ENCODE measurements around the gene ZNF212. TPM values are rescaled to one million over a fixed set of nuclear protein-coding genes. Genes with fewer than 3 reads are reported as not detected.

Gene ZNF212
- polyA plus RNA-seq, 1 of the 3 experiments (the other 2 are of a cell fraction) = 11.5 TPM

DNA sequence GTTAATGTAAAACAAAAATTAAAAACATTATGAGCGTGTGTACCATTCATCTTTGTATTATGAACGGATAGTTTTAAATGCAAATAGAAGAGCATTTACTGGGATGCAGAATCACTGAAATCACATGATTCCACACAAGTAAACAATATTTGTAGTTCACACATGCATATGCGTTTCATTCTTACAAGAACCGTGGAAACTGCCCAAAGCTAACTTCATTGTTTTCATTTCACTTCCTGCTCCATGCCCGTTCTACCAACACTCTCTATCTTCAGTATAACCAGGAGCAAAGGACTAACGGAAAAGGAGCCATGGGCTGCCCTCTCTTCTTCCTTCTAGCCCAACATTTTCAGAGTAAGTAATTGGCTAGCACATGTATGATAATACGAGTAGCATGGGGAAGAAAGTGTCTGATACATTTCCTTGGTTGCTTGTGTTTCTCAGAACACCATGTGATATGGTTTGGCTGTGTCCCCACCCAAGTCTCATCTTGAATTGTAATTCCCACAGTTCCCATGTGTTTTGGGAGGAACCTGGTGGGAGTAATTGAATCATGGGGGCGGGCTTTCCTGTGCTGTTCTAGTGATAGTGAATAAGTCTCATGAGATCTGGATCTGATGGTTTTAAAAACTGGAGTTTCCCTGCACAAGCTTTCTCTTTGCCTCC, 61.3 kb downstream of the ZNF212 start:
- H3K4me1 ChIP-seq (ENCODE audit: control insufficient read depth in 1 of 2, insufficient read depth in 2 of 2, low read depth in 1 of 2, low read length in 1 of 2) = no peaks in the 10 kb centered on the region
- no peak overlapping the region for H3K4me3 ChIP-seq (ENCODE audit: low read depth in 2 of 2, low read length in 1 of 2)
- no peaks in the 10 kb centered on the region for H3K27me3 ChIP-seq (ENCODE audit: insufficient read depth)
- H3K9ac ChIP-seq = no peak overlapping the region
- no peaks in the 10 kb centered on the region for H3K36me3 ChIP-seq (replicated peaks in 1 of 2; ENCODE audit: control insufficient read depth in 1 of 2, insufficient read depth in 2 of 2, low read length in 1 of 2)
- H3K9me3 ChIP-seq = no peaks in the 10 kb centered on the region
- H2AFZ ChIP-seq (ENCODE audit: low read depth) = no peak overlapping the region
- POLR2A ChIA-PET = no interaction called here
- TF ChIP-seq FOXM1 (IDR thresholded peaks at IDR 0.05; ENCODE audit: low read depth) = no peak
- no peak for TF ChIP-seq TAF1 (IDR thresholded peaks at IDR 0.05; ENCODE audit: borderline replicate concordance, low read depth, low read length)
- no peak for TF ChIP-seq TEAD4 (IDR thresholded peaks at IDR 0.05; ENCODE audit: borderline replicate concordance, insufficient read depth)
- H4K20me1 ChIP-seq (ENCODE audit: insufficient read depth) = no peaks in the 10 kb centered on the region
- peaks cover 3% of the 10 kb centered on the region for H3F3A ChIP-seq (replicated peaks; ENCODE audit: insufficient read depth)
- 49% methylated on average over 8 of the region's 8 CpGs for WGBS (ENCODE audit: low lambda C conversion rate)
- CTCF ChIA-PET = no interaction called here
- DNase-seq = no peak
- H3K79me2 ChIP-seq (ENCODE audit: insufficient read depth) = no peaks in the 10 kb centered on the region
- no peak overlapping the region for H3K27ac ChIP-seq (ENCODE audit: low read depth in 2 of 2, low read length in 1 of 2)
- no peaks in the 10 kb centered on the region for H3K9me2 ChIP-seq
- H3K4me2 ChIP-seq = no peak overlapping the region

DNA sequence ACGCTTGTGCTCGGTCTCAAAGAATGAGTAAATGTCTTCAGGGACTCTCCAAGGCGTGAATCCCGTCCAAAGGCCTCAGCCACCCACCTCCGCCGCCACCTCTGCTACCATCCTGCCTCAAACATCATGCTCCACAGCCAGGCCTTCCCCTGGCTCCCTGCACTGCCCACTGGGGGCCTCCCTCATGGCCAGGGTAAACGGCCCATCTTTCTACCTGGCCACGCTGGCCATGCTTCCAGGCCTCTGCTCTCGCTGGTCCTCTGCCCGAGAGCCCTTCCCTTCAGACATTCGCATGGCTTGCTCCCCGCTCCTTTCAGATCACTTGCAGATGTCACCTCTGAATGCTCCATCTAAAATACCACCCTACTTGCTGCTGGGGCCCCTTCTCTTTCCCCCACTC, 62.8 kb downstream of the ZNF212 start:
- Histone ChIP-seq H4K20me1 (ENCODE audit: insufficient read depth) (no peaks in the 10 kb centered on the region), H2AFZ (ENCODE audit: low read depth) (no peak overlapping the region), H3K27ac (ENCODE audit: low read depth in 2 of 2, low read length in 1 of 2) (no peak overlapping the region), H3K9ac (no peak overlapping the region), H3K4me3 (ENCODE audit: low read depth in 2 of 2, low read length in 1 of 2) (no peak overlapping the region), H3K4me2 (no peak overlapping the region), H3K36me3 (replicated peaks in 1 of 2; ENCODE audit: control insufficient read depth in 1 of 2, insufficient read depth in 2 of 2, low read length in 1 of 2) (no peaks in the 10 kb centered on the region), H3K27me3 (ENCODE audit: insufficient read depth) (no peaks in the 10 kb centered on the region), H3K9me3 (no peaks in the 10 kb centered on the region), H3K4me1 (ENCODE audit: control insufficient read depth in 1 of 2, insufficient read depth in 2 of 2, low read depth in 1 of 2, low read length in 1 of 2) (no peaks in the 10 kb centered on the region), H3K79me2 (ENCODE audit: insufficient read depth) (no peaks in the 10 kb centered on the region), H3F3A (replicated peaks; ENCODE audit: insufficient read depth) (peaks cover 3% of the 10 kb centered on the region), H3K9me2 (no peaks in the 10 kb centered on the region)
- peak; percentile 8 for DNase-seq
- TF ChIP-seq, protein P1, sequence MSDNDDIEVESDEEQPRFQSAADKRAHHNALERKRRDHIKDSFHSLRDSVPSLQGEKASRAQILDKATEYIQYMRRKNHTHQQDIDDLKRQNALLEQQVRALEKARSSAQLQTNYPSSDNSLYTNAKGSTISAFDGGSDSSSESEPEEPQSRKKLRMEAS (IDR thresholded peaks at IDR 0.05; ENCODE audit: low read depth) = no peak
- no peak for TF ChIP-seq JUND (IDR thresholded peaks at IDR 0.05)
- CTCF ChIA-PET = no interaction called here
- POLR2A ChIA-PET = no interaction called here
- WGBS (ENCODE audit: low lambda C conversion rate) = 53% methylated on average over 12 of the region's 12 CpGs

DNA sequence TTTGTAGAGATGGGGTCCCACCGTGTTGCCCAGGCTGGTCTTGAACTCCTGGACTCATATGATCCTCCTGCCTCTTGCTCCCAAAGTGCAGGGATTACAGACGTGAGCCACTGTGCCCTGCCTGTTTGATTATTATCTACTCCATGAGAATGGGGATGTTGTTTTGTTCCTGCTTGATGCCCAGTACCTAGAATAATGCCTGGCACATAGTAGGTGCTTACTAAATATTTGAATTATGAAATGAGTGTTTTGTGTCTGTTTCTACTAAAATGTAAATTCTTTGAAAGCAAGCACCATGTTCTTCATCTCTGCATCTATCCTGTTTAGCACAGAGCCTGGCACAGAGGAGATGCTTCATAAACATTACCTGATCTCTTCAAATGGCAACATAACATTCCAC, 63.4 kb downstream of the ZNF212 start:
- Histone ChIP-seq H2AFZ (ENCODE audit: low read depth) (no peak overlapping the region), H3K9ac (no peak overlapping the region), H3K79me2 (ENCODE audit: insufficient read depth) (no peaks in the 10 kb centered on the region), H3K4me2 (no peak overlapping the region), H3K9me3 (no peaks in the 10 kb centered on the region), H3K9me2 (no peaks in the 10 kb centered on the region), H3K27ac (ENCODE audit: low read depth in 2 of 2, low read length in 1 of 2) (no peak overlapping the region), H4K20me1 (ENCODE audit: insufficient read depth) (no peaks in the 10 kb centered on the region), H3K36me3 (replicated peaks in 1 of 2; ENCODE audit: control insufficient read depth in 1 of 2, insufficient read depth in 2 of 2, low read length in 1 of 2) (no peaks in the 10 kb centered on the region), H3K4me3 (ENCODE audit: low read depth in 2 of 2, low read length in 1 of 2) (no peak overlapping the region), H3K4me1 (ENCODE audit: control insufficient read depth in 1 of 2, insufficient read depth in 2 of 2, low read depth in 1 of 2, low read length in 1 of 2) (no peaks in the 10 kb centered on the region), H3K27me3 (ENCODE audit: insufficient read depth) (no peaks in the 10 kb centered on the region), H3F3A (replicated peaks; ENCODE audit: insufficient read depth) (peaks cover 3% of the 10 kb centered on the region)
- WGBS (ENCODE audit: low lambda C conversion rate) = 10% methylated on average over 2 of the region's 2 CpGs
- no peak for DNase-seq
- ChIA-PET POLR2A (no interaction called here), CTCF (no interaction called here)
- TF ChIP-seq, protein P2, sequence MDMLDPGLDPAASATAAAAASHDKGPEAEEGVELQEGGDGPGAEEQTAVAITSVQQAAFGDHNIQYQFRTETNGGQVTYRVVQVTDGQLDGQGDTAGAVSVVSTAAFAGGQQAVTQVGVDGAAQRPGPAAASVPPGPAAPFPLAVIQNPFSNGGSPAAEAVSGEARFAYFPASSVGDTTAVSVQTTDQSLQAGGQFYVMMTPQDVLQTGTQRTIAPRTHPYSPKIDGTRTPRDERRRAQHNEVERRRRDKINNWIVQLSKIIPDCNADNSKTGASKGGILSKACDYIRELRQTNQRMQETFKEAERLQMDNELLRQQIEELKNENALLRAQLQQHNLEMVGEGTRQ (IDR thresholded peaks at IDR 0.05; ENCODE audit: borderline replicate concordance, low read depth, low read length) = no peak
- TF ChIP-seq NRF1 (IDR thresholded peaks at IDR 0.05; ENCODE audit: low read depth, low read length) = no peak
- no peak for TF ChIP-seq SMC3 (IDR thresholded peaks at IDR 0.05; ENCODE audit: low read depth, low read length)
- no peak for TF ChIP-seq ELF1 (IDR thresholded peaks at IDR 0.05)
- TF ChIP-seq, protein P3, sequence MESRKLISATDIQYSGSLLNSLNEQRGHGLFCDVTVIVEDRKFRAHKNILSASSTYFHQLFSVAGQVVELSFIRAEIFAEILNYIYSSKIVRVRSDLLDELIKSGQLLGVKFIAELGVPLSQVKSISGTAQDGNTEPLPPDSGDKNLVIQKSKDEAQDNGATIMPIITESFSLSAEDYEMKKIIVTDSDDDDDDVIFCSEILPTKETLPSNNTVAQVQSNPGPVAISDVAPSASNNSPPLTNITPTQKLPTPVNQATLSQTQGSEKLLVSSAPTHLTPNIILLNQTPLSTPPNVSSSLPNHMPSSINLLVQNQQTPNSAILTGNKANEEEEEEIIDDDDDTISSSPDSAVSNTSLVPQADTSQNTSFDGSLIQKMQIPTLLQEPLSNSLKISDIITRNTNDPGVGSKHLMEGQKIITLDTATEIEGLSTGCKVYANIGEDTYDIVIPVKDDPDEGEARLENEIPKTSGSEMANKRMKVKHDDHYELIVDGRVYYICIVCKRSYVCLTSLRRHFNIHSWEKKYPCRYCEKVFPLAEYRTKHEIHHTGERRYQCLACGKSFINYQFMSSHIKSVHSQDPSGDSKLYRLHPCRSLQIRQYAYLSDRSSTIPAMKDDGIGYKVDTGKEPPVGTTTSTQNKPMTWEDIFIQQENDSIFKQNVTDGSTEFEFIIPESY (IDR thresholded peaks at IDR 0.05; ENCODE audit: borderline replicate concordance, low read depth) = no peak
- TF ChIP-seq, protein P4, sequence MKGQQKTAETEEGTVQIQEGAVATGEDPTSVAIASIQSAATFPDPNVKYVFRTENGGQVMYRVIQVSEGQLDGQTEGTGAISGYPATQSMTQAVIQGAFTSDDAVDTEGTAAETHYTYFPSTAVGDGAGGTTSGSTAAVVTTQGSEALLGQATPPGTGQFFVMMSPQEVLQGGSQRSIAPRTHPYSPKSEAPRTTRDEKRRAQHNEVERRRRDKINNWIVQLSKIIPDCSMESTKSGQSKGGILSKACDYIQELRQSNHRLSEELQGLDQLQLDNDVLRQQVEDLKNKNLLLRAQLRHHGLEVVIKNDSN (IDR thresholded peaks at IDR 0.05; ENCODE audit: borderline replicate concordance, low read depth) = no peak
- TF ChIP-seq, protein P5, sequence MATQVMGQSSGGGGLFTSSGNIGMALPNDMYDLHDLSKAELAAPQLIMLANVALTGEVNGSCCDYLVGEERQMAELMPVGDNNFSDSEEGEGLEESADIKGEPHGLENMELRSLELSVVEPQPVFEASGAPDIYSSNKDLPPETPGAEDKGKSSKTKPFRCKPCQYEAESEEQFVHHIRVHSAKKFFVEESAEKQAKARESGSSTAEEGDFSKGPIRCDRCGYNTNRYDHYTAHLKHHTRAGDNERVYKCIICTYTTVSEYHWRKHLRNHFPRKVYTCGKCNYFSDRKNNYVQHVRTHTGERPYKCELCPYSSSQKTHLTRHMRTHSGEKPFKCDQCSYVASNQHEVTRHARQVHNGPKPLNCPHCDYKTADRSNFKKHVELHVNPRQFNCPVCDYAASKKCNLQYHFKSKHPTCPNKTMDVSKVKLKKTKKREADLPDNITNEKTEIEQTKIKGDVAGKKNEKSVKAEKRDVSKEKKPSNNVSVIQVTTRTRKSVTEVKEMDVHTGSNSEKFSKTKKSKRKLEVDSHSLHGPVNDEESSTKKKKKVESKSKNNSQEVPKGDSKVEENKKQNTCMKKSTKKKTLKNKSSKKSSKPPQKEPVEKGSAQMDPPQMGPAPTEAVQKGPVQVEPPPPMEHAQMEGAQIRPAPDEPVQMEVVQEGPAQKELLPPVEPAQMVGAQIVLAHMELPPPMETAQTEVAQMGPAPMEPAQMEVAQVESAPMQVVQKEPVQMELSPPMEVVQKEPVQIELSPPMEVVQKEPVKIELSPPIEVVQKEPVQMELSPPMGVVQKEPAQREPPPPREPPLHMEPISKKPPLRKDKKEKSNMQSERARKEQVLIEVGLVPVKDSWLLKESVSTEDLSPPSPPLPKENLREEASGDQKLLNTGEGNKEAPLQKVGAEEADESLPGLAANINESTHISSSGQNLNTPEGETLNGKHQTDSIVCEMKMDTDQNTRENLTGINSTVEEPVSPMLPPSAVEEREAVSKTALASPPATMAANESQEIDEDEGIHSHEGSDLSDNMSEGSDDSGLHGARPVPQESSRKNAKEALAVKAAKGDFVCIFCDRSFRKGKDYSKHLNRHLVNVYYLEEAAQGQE (IDR thresholded peaks at IDR 0.05; ENCODE audit: low read depth, low read length) = no peak
- TF ChIP-seq MXI1 (IDR thresholded peaks at IDR 0.05; ENCODE audit: low read depth, low read length) = no peak
- no peak for TF ChIP-seq TAF1 (IDR thresholded peaks at IDR 0.05; ENCODE audit: borderline replicate concordance, low read depth, low read length)
- TF ChIP-seq MEF2A (IDR thresholded peaks at IDR 0.05; ENCODE audit: borderline replicate concordance, low read depth) = no peak
- no peak for TF ChIP-seq RCOR1 (IDR thresholded peaks at IDR 0.05; ENCODE audit: low read length)

Measured in SK-N-SH (cell line).